ENCODE results near the gene FRAS1.

Gene FRAS1

GRCh38 chr4:78588894-78589545, 531.9 kb downstream of the FRAS1 start:
- no peak for DNase-seq (ENCODE audit: low read depth)

DNA sequence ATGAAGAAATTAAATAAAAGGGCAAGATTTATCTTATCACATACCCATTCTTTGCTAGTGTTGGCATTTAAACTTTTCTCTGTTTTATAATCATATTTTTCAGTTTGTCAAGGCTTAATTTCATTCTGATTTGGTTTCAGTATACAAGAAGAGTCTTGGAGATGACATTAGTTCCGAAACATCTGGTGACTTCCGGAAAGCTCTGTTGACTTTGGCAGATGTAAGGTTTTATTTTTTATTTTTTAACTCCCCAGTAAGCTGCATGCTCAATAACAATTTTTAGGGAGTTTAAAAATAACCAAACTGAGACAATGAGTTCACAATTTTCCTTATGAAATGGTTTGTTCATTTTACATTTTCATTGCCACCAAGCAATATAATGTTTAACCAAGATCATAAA, 534.3 kb downstream of the FRAS1 start:
- DNase-seq (ENCODE audit: low read depth), result no peak

- DNase-seq (ENCODE audit: low read depth), result no peak
Measured at GRCh38 chr4:78592088-78592783, 535.1 kb downstream of the FRAS1 start.

Data from GM04503 (cell line).